T-cell (primary cell): Measurements from ENCODE around the gene SLC30A10. TPM values are rescaled to one million over a fixed set of nuclear protein-coding genes. Genes with fewer than 3 reads are reported as not detected.
"Not testable (repeated sequence)": the region's sequence is repeated elsewhere in the genome, so short reads cannot be mapped to it uniquely, and the experiment has no call there.

Experiments
- ATAC-seq, 4 experiments: fragments of 200-7000 bp in 3 of 4; fragments of 150-1000 bp in 1 of 4; cut with Tn5 transposase; replicated peaks in 1 of 4; 1 replicate in 3 of 4; 2 replicates in 1 of 4; pipeline ENCODE4 v1.10.0; 2021; ENCODE audit warnings: moderate library complexity in 3 of 4, mild to moderate bottlenecking in 2 of 4, moderate number of reproducible peaks in 1 of 4
- CTCF ChIA-PET, 2 donors: fragments of 300-600 bp; sonication (Branson Sonifier 250); formaldehyde crosslinking; loops; one replicate each; lab custom pipeline; 2022; ENCODE audit warnings: antibody characterized with exemption in 2 of 2; lab: Charles Lee
- POLR2A ChIA-PET, 2 donors: fragments of 300-600 bp; sonication (Branson Sonifier 250); formaldehyde crosslinking; loops; one replicate each; lab custom pipeline; 2022; ENCODE audit warnings: antibody characterized with exemption in 2 of 2; lab: Charles Lee
- DNase-seq, 35 experiments: peaks; one replicate each; pipeline versions ENCODE4 v3.0.0 to v3.0.0-alpha.2; 2013 to 2023
- H3K27ac ChIP-seq: one replicate; pipeline ENCODE4 v1.5.1; 2013; ENCODE audit warnings: low read length
- H3K27me3 ChIP-seq, 2 experiments: replicated peaks in 1 of 2; 1 replicate in 1 of 2; 2 replicates in 1 of 2; pipeline versions ENCODE4 v1.6.1 to v1.7.0; 2013; ENCODE audit warnings: low read length in 1 of 2, mixed read lengths in 1 of 2; ENCODE audit not compliant: control insufficient read depth in 2 of 2, insufficient read depth in 2 of 2; ENCODE audit errors: extremely low read depth in 1 of 2
- H3K36me3 ChIP-seq, 2 donors: 1 replicate in 1 of 2; 2 replicates in 1 of 2; pipeline versions ENCODE4 v1.6.1 to v1.7.0; 2013; ENCODE audit warnings: low read length in 1 of 2; ENCODE audit not compliant: control insufficient read depth in 2 of 2, insufficient read depth in 1 of 2; ENCODE audit errors: extremely low read depth in 1 of 2
- H3K4me1 ChIP-seq, 2 experiments: 1 replicate in 1 of 2; 2 replicates in 1 of 2; pipeline versions ENCODE4 v1.6.1 to v1.7.0; 2013; ENCODE audit warnings: low read length in 2 of 2, mixed read lengths in 1 of 2; ENCODE audit not compliant: insufficient read depth in 2 of 2, control insufficient read depth in 1 of 2; ENCODE audit errors: extremely low read depth in 1 of 2
- H3K4me3 ChIP-seq, 2 donors: 1 replicate in 1 of 2; 2 replicates in 1 of 2; pipeline versions ENCODE4 v1.5.1 to v1.7.0; 2013; ENCODE audit warnings: mild to moderate bottlenecking in 2 of 2, low read length in 1 of 2, moderate library complexity in 1 of 2; ENCODE audit not compliant: control insufficient read depth in 1 of 2; ENCODE audit errors: extremely low read depth in 1 of 2
- H3K9me3 ChIP-seq: 2 replicates; pipeline ENCODE4 v1.7.0; 2013
- H3K27ac Mint-ChIP-seq, 2 donors: one replicate each; pipeline ENCODE4 v1.8.0; 2020 to 2021; ENCODE audit warnings: mild to moderate bottlenecking in 2 of 2, mixed read lengths in 2 of 2
- H3K27me3 Mint-ChIP-seq, 2 donors: one replicate each; pipeline ENCODE4 v1.8.0; 2021 to 2022; ENCODE audit warnings: mixed read lengths in 2 of 2
- H3K36me3 Mint-ChIP-seq: one replicate; pipeline ENCODE4 v1.8.0; 2021; ENCODE audit warnings: mixed read lengths
- H3K4me1 Mint-ChIP-seq, 3 donors: one replicate each; pipeline ENCODE4 v1.8.0; 2020 to 2022; ENCODE audit warnings: mixed read lengths in 3 of 3, mild to moderate bottlenecking in 1 of 3
- H3K4me3 Mint-ChIP-seq, 3 donors: one replicate each; pipeline ENCODE4 v1.8.0; 2020 to 2022; ENCODE audit warnings: mild to moderate bottlenecking in 3 of 3, mixed read lengths in 3 of 3, moderate library complexity in 3 of 3
- H3K9me3 Mint-ChIP-seq, 3 donors: one replicate each; pipeline ENCODE4 v1.8.0; 2020 to 2022; ENCODE audit warnings: mixed read lengths in 3 of 3
- WGBS: methylation state at CpG from one replicate; pipeline ENCODE4 v1.1.5; 2013; ENCODE audit warnings: missing lambda C conversion rate; ENCODE audit not compliant: insufficient coverage; 5-methylcytosine and 5-hydroxymethylcytosine counted together
- total RNA-seq, 35 experiments: library from RNA in 6 of 35; stranded (reverse) in 6 of 35; fragments of 120-200 nt in 1 of 35; gene quantifications; one replicate each; pipeline versions ENCODE4 v1.2.1 to v1.2.4 and lab custom pipeline; 2013 to 2026

Gene SLC30A10
- total RNA-seq, 5 donors from 2014 or later (not counting 1 experiment from before 2014, with no cell fraction given) = 0.06 to 0.09 TPM; not detected in 3

DNA sequence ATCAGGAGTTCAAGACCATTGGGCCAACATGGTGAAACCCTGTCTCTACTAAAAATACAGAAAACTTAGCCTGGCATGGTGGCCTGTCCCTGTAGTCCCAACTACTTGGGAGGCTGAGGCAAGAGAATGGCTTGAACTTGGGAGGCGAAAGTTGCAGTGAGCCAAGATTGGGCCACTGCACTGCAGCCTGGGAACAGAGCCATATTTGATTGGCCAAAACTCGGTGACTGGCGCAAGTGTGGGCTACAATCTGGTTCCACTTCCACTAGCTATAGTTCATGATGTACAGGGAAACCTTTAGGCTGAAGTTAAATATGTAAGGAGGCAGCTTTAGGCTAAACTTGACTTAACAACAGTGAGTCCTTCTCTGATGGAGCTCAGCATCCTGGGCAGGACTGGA lies 20.2 kb downstream of the SLC30A10 start:
- Mint-ChIP-seq H3K4me3 (no peak overlapping the region), H3K36me3 (no peaks in the 10 kb centered on the region), H3K27me3 (peaks cover 9 to 14% of the 10 kb centered on the region in 2 donors), H3K9me3 (no peaks in the 10 kb centered on the region), H3K4me1 (no peaks in the 10 kb centered on the region), H3K27ac (no peak overlapping the region)
- no peaks in the 10 kb centered on the region for H3K4me1 ChIP-seq
- ChIA-PET CTCF (no interaction called here), POLR2A (no interaction called here)
- no peak overlapping the region for H3K27ac ChIP-seq
- WGBS = 82% methylated on average over 1 of the region's 3 CpGs
- DNase-seq (no peak), ATAC-seq (no peak)
- no peaks in the 10 kb centered on the region for H3K36me3 ChIP-seq
- peaks cover 0 to 7% of the 10 kb centered on the region in 2 experiments for H3K27me3 ChIP-seq
- no peaks in the 10 kb centered on the region for H3K9me3 ChIP-seq
- H3K4me3 ChIP-seq = no peak overlapping the region

- WGBS = 21% methylated on average over 1 of the region's 1 CpG
- H3K27me3 Mint-ChIP-seq = peaks cover 9 to 14% of the 10 kb centered on the region in 2 donors
- ChIA-PET CTCF (no interaction called here), POLR2A (no interaction called here)
- H3K4me3 ChIP-seq = no peak overlapping the region
- H3K27ac ChIP-seq = no peak overlapping the region
- H3K27ac Mint-ChIP-seq = no peak overlapping the region
- no peaks in the 10 kb centered on the region for H3K4me1 ChIP-seq
- DNase-seq = no peak
- H3K4me3 Mint-ChIP-seq = no peak overlapping the region
- no peaks in the 10 kb centered on the region for H3K9me3 ChIP-seq
- no peaks in the 10 kb centered on the region for H3K36me3 ChIP-seq
- no peak for ATAC-seq
- no peaks in the 10 kb centered on the region for H3K36me3 Mint-ChIP-seq
- no peaks in the 10 kb centered on the region for H3K4me1 Mint-ChIP-seq
- no peaks in the 10 kb centered on the region for H3K9me3 Mint-ChIP-seq
- H3K27me3 ChIP-seq = peaks cover 0 to 7% of the 10 kb centered on the region in 2 experiments
These were observed 20.6 kb downstream of the SLC30A10 start for GRCh38 chr1:219907772-219908070.

DNA sequence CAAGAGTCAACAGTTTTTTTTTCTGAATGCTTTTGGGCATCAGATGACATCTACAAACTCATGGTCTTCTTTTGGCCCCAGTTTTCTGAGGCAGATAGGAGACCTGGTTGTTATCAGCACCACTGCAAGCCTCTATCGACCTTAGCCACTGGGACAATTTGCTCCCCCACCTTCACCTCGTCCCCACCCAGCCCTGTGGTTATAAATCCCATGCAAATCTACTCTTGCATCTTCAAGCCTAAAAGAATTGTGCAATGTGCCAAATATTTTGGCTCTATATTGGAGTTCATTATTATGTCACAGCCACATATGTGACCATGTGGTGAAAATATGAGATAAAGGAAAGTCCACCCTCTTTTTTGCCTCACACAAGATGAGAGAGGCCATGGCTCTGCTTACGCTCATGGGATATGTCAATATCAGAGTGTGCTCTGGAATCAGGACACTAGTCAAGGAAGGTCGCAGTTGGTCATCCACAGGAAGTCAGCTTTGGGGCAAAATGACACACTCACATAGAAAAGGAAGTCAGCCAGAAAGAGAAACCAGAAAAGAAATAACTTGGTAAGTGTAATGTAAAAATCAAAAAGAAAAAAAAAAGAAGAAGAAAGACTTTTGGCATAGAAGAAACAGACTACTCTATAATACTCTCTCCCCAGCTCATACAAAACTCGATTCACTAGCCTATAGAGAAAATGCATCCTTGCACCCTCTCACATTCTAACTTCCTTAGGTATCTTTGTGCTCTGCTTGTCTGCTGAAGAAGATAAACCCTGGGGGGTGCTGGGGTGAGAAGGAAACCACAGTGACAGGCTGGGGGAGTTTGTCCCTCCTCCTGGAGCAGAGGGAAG lies 21.2 kb downstream of the SLC30A10 start:
- Histone ChIP-seq H3K4me1 (no peaks in the 10 kb centered on the region), H3K36me3 (no peaks in the 10 kb centered on the region), H3K27ac (no peak overlapping the region), H3K4me3 (no peak overlapping the region), H3K27me3 (peaks cover 0 to 7% of the 10 kb centered on the region in 2 experiments), H3K9me3 (no peaks in the 10 kb centered on the region)
- Mint-ChIP-seq H3K27ac (no peak overlapping the region), H3K4me1 (no peaks in the 10 kb centered on the region), H3K27me3 (peaks cover 9 to 14% of the 10 kb centered on the region in 2 donors), H3K36me3 (no peaks in the 10 kb centered on the region), H3K9me3 (no peaks in the 10 kb centered on the region), H3K4me3 (no peak overlapping the region)
- ChIA-PET POLR2A (no interaction called here), CTCF (no interaction called here)
- DNase-seq (no peak), ATAC-seq (no peak)
- WGBS = 67% methylated on average over 1 of the region's 5 CpGs

- H3K27me3 ChIP-seq, POLR2A ChIA-PET, ATAC-seq, H3K4me1 ChIP-seq, CTCF ChIA-PET, H3K36me3 Mint-ChIP-seq, H3K4me3 Mint-ChIP-seq, DNase-seq, H3K4me1 Mint-ChIP-seq, H3K9me3 ChIP-seq, H3K4me3 ChIP-seq, H3K36me3 ChIP-seq, H3K9me3 Mint-ChIP-seq, H3K27ac ChIP-seq, H3K27ac Mint-ChIP-seq: not testable (repeated sequence)
- H3K27me3 Mint-ChIP-seq = peaks cover 9 to 14% of the 10 kb centered on the region in 2 donors
- WGBS = 96% methylated on average over 5 of the region's 8 CpGs
These were observed 21.8 kb downstream of the SLC30A10 start for GRCh38 chr1:219906565-219906923.

- CTCF ChIA-PET = no interaction called here
- 61% methylated on average over 3 of the region's 4 CpGs for WGBS
- H3K36me3 Mint-ChIP-seq = no peaks in the 10 kb centered on the region
- no peaks in the 10 kb centered on the region for H3K4me1 Mint-ChIP-seq
- H3K4me1 ChIP-seq = no peaks in the 10 kb centered on the region
- ATAC-seq (no peak), DNase-seq (no peak)
- peaks cover 9 to 14% of the 10 kb centered on the region in 2 donors for H3K27me3 Mint-ChIP-seq
- H3K4me3 Mint-ChIP-seq = no peak overlapping the region
- no peaks in the 10 kb centered on the region for H3K9me3 ChIP-seq
- no peaks in the 10 kb centered on the region for H3K36me3 ChIP-seq
- no peak overlapping the region for H3K27ac ChIP-seq
- no peak overlapping the region for H3K27ac Mint-ChIP-seq
- H3K4me3 ChIP-seq = no peak overlapping the region
- H3K27me3 ChIP-seq = peaks cover 0 to 7% of the 10 kb centered on the region in 2 experiments
- no peaks in the 10 kb centered on the region for H3K9me3 Mint-ChIP-seq
- POLR2A ChIA-PET = no interaction called here
These were observed 22.8 kb downstream of the SLC30A10 start for GRCh38 chr1:219905524-219905923.

DNA sequence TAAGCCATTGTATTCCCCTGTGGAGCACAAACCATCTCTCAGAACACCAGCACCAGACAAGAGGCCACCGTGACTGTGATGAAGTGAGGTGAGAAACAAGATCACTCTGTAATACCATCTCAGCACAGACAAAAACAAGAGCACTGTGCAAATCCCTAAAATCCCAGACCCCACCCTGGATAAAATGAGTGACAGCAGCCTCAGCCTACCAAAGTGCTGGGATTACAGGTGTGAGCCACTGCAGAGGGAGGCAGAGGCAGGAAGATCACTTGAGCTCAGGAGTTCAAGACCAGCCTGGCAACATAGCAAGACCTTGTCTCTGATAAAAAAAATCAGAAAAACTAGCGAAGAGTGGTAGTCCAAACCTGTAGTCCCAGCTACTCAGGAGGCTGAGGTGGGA lies 23.4 kb downstream of the SLC30A10 start:
- Mint-ChIP-seq H3K9me3 (no peaks in the 10 kb centered on the region), H3K27ac (no peak overlapping the region), H3K4me3 (no peak overlapping the region), H3K27me3 (peaks cover 9 to 14% of the 10 kb centered on the region in 2 donors), H3K36me3 (no peaks in the 10 kb centered on the region), H3K4me1 (no peaks in the 10 kb centered on the region)
- H3K4me3 ChIP-seq = no peak overlapping the region
- ChIA-PET POLR2A (no interaction called here), CTCF (interaction anchor here in 1 of 2 donors (0.6 kb wide), 1 partner anchor 32 kb away, joined by 3 read pairs; no protein-coding TSS in a partner anchor)
- no peaks in the 10 kb centered on the region for H3K36me3 ChIP-seq
- H3K4me1 ChIP-seq = no peaks in the 10 kb centered on the region
- peaks cover 0 to 7% of the 10 kb centered on the region in 2 experiments for H3K27me3 ChIP-seq
- no peak overlapping the region for H3K27ac ChIP-seq
- DNase-seq = no peak
- 33% methylated on average over 1 of the region's 2 CpGs for WGBS
- no peaks in the 10 kb centered on the region for H3K9me3 ChIP-seq
- ATAC-seq = no peak
